Transverse colon (tissue), 4 donors: ENCODE results near the gene SLC1A3. TPM values are rescaled to one million over a fixed set of nuclear protein-coding genes. Genes with fewer than 3 reads are reported as not detected.

Experiments
- DNase-seq: peaks from one replicate; pipeline ENCODE4 v3.0.0-alpha.2; 2019
- H3K27ac ChIP-seq, 4 donors: fragments of 200-600 bp; sonication (generic); 2 replicates each; pipeline ENCODE4 v1.5.1; 2016 to 2018; ENCODE audit warnings: inconsistent platforms in 4 of 4
- H3K27me3 ChIP-seq: fragments of 200-600 bp; sonication (generic); 2 replicates; pipeline ENCODE4 v1.5.1; 2017; ENCODE audit warnings: inconsistent platforms
- H3K36me3 ChIP-seq, 4 donors: fragments of 200-600 bp; sonication (generic); 2 replicates each; pipeline ENCODE4 v1.5.1; 2017 to 2019; ENCODE audit warnings: inconsistent platforms in 4 of 4
- H3K4me1 ChIP-seq, 4 donors: fragments of 200-600 bp; sonication (generic); 2 replicates each; pipeline ENCODE4 v1.5.1; 2017 to 2020; ENCODE audit warnings: inconsistent platforms in 4 of 4
- H3K4me3 ChIP-seq, 4 donors: fragments of 200-600 bp; sonication (generic); 1 replicate in 1 of 4; 2 replicates in 3 of 4; pipeline versions ENCODE4 v1.5.1 to v1.6.1; 2017 to 2019; ENCODE audit warnings: inconsistent platforms in 4 of 4
- H3K9me3 ChIP-seq, 2 donors: fragments of 200-600 bp; sonication (generic); 2 replicates each; pipeline ENCODE4 v1.5.1; 2017 to 2019; ENCODE audit warnings: inconsistent platforms in 2 of 2
- EP300 ChIP-seq: sonication (generic); formaldehyde crosslinking; IDR thresholded peaks from one replicate; pipeline ENCODE4 v1.6.1; 2017; ENCODE audit warnings: antibody characterized with exemption, low read depth
- POLR2A ChIP-seq: fragments of 450-650 bp; IDR thresholded peaks from one replicate; pipeline ENCODE4 v1.6.1; 2016; ENCODE audit warnings: antibody characterized with exemption, mild to moderate bottlenecking, moderate library complexity
- POLR2AphosphoS5 ChIP-seq, 3 donors: sonication (generic); formaldehyde crosslinking; IDR thresholded peaks; one replicate each; pipeline ENCODE4 v1.6.1; 2016; ENCODE audit warnings: antibody characterized with exemption in 3 of 3
- WGBS, 2 donors: methylation state at CpG; one replicate each; pipeline ENCODE4 v1.1.5; 2018; ENCODE audit warnings: low coverage in 1 of 2; 5-methylcytosine and 5-hydroxymethylcytosine counted together
- in situ Hi-C, 4 donors: fragments of 200-750 bp; cut with MboI; loops; one replicate each; pipeline versions ENCODE4 v1.15.0 to v1.15.1; 2017; ENCODE audit warnings: low sequenced_read_pairs in 3 of 4, low pct_ligation_motif_present in 1 of 4, low pct_unique_long_range_greater_than_20kb in 1 of 4
- intact Hi-C: fragments of 100-400 bp; cut with DNase I; formaldehyde crosslinking; loops from one replicate; pipeline ENCODE4 v1.15.1; 2023; ENCODE audit warnings: low total_unique reads
- total RNA-seq, 4 donors: library from RNA; depleted of rRNA; stranded (reverse); fragments of >200 nt; gene quantifications; one replicate each; pipeline ENCODE4 v1.1.0, GENCODE V29; 2016
- TF ChIP-seq, protein P1 (sequence below), 5 experiments: fragments of 200-600 bp in 3 of 5; fragments of 450-650 bp in 2 of 5; sonication (generic) in 3 of 5; IDR thresholded peaks; 1 replicate in 2 of 5; 2 replicates in 3 of 5; pipeline ENCODE4 v1.5.1; 2016 to 2017; ENCODE audit warnings: antibody characterized with exemption in 5 of 5, inconsistent platforms in 3 of 5, mild to moderate bottlenecking in 2 of 5, moderate library complexity in 1 of 5

SLC1A3 gene
- total RNA-seq, 4 donors from 2014 or later, result 0.20 to 16.0 (median 4.1) TPM

DNA sequence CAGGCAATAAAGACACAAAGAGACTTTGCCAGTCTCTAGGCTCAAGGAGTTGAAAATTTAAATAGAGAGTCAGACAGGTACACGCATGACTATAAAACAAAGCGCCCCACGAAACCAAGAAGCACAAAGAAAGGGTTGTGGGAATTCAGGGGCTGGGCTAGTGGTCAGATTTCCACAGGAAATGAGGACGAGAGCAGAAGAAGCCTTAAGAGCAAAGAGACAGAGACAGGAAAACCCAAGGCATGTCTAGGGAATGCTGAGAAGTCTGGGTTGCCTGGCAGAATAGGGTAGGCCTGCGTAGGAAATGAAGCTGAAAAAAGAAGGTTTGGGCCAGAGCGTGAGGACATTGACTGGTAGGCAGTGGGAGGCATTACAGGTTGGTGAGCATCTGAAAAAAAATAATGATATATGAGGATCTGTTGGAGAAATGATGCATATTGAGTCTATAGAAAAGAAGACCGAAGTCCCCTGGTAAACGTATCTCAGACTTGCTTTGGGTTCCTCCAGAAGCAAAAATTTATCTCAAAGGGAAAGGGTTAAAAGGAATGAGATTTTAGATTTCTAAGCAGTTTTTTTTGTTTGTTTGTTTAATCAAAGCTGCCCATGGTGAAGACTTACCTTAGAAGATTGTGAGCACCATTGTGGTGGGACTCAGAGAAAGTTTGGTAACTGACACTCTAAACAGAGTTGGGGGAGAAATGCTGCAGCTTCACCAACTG, 51.8 kb downstream of the SLC1A3 start:
- 81 to 85% methylated on average over 8 of the region's 8 CpGs for WGBS, 2 donors
- H3K36me3 ChIP-seq, result no peaks in the 10 kb centered on the region
- peaks cover 0 to 5% (median 2%) of the 10 kb centered on the region in 4 donors for H3K4me1 ChIP-seq
- no peaks in the 10 kb centered on the region for H3K9me3 ChIP-seq
- no peak overlapping the region for H3K4me3 ChIP-seq
- in situ Hi-C loops (no loop called here), intact Hi-C loops (no loop called here)
- no peaks in the 10 kb centered on the region for H3K27me3 ChIP-seq
- DNase-seq, result no peak
- TF ChIP-seq EP300, result no peak
- no peak for TF ChIP-seq POLR2AphosphoS5 (IDR thresholded peaks at IDR 0.05)
- TF ChIP-seq, protein P1, sequence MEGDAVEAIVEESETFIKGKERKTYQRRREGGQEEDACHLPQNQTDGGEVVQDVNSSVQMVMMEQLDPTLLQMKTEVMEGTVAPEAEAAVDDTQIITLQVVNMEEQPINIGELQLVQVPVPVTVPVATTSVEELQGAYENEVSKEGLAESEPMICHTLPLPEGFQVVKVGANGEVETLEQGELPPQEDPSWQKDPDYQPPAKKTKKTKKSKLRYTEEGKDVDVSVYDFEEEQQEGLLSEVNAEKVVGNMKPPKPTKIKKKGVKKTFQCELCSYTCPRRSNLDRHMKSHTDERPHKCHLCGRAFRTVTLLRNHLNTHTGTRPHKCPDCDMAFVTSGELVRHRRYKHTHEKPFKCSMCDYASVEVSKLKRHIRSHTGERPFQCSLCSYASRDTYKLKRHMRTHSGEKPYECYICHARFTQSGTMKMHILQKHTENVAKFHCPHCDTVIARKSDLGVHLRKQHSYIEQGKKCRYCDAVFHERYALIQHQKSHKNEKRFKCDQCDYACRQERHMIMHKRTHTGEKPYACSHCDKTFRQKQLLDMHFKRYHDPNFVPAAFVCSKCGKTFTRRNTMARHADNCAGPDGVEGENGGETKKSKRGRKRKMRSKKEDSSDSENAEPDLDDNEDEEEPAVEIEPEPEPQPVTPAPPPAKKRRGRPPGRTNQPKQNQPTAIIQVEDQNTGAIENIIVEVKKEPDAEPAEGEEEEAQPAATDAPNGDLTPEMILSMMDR (IDR thresholded peaks at IDR 0.05), result no peak
- no peak for TF ChIP-seq POLR2A
- peak overlapping the region in 3 of 4 donors; percentile 27 to 54 (median 53) for H3K27ac ChIP-seq

DNA sequence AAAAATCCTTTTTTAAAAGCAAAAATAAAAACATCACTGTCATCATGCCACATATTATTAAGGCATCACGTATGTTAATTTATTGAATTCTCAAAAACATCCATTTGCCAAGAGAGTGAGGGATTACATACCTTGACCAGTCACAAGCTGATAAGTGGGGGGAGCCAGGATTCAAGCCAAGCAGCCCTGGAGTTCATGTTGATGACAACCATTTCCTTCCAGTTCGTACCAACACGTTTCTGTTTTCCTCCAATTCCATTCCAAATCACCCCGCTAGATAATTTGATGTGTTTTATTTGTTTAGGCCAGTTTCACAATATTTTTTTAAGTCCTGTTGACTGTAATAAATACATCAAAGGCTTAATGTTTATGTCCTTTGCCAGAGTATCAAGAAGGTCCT, 53.0 kb downstream of the SLC1A3 start:
- DNase-seq, result no peak
- Histone ChIP-seq H3K27ac (no peak overlapping the region), H3K9me3 (no peaks in the 10 kb centered on the region), H3K4me1 (peaks cover 0 to 5% (median 2%) of the 10 kb centered on the region in 4 donors), H3K36me3 (no peaks in the 10 kb centered on the region), H3K4me3 (no peak overlapping the region), H3K27me3 (no peaks in the 10 kb centered on the region)
- TF ChIP-seq POLR2A, result no peak
- TF ChIP-seq, protein P1 (IDR thresholded peaks at IDR 0.05), result no peak
- no peak for TF ChIP-seq POLR2AphosphoS5 (IDR thresholded peaks at IDR 0.05)
- no peak for TF ChIP-seq EP300
- intact Hi-C loops (no loop called here), in situ Hi-C loops (no loop called here)
- 41 to 61% methylated on average over 4 of the region's 4 CpGs for WGBS, 2 donors

DNA sequence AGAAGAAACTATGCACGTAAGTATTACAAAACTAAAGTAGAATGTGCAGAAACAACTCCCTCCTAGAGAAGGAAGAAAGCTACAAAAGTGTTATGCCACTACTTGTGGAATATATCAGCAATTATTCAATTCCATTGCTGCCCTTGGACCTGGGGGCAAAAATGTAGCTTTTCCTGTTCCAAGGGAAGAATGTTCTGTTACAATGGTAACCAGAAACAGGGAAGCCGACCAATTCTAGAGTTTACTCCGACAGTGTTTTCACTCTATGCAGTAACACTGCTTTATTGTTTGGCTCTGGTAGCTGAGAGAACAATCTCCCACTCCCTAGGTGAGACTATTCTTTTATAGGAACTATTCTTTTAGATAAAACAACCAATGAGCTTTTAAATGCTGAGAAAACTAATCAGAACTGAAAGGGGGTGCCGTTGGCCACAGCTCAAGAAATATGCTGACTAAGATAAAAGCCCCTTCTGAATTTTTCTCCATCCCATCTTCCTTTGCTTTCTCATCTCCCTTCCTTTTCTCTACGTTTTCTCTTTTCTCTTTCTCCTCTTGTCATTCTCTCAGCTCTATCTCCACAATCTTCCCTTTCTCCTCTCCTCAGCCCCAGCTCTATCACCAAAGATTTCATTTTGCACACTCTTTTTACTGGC, 54.1 kb downstream of the SLC1A3 start:
- Histone ChIP-seq H3K9me3 (no peaks in the 10 kb centered on the region), H3K4me1 (peaks cover 0 to 5% (median 2%) of the 10 kb centered on the region in 4 donors), H3K27me3 (no peaks in the 10 kb centered on the region), H3K36me3 (no peaks in the 10 kb centered on the region), H3K4me3 (no peak overlapping the region), H3K27ac (no peak overlapping the region)
- WGBS, 2 donors, result 54 to 55% methylated on average over 4 to 5 of the region's 5 CpGs
- TF ChIP-seq EP300 (no peak), POLR2AphosphoS5 (IDR thresholded peaks at IDR 0.05) (no peak), POLR2A (no peak)
- TF ChIP-seq, protein P1 (IDR thresholded peaks at IDR 0.05), result no peak
- no peak for DNase-seq
- intact Hi-C loops (no loop called here), in situ Hi-C loops (no loop called here)

DNA sequence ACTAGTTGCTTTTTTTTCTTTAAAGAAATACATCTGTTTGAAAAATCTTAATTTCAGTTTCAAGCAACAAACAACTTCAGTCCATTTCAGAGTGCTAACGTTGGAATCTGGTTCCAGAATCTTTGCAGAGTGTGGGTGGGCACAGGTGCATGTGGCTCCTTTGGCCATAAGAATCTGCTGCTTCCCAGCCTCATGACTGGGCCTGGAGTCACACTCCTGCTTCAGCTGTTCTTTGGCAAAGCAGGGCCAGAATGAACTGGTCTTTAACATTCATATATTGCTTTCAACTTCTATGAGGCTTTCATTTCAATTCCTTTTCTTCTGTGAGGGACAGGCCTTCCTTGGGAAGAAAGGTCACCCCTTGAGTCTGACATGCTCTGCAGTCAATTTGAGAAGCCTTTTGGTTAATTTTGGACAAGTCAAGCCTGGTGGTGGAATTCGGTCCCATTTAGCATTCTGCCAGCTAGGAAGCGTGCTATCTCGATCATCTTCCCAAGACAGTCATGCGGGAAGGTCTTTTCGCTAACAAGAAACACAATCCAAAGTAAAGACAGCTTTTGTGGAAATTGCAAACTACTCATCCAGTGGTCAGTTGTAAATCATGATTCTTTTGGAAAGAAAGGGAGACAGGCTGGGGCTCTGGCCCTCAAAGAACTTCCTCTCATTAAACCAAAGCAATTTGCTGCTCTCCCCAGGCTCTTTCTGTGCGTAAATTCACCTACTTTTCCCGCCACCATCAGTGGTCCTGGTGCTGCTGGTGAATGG, 55.2 kb downstream of the SLC1A3 start:
- Histone ChIP-seq H3K4me1 (peaks cover 0 to 5% (median 2%) of the 10 kb centered on the region in 4 donors), H3K27ac (no peak overlapping the region), H3K9me3 (no peaks in the 10 kb centered on the region), H3K4me3 (no peak overlapping the region), H3K36me3 (no peaks in the 10 kb centered on the region), H3K27me3 (no peaks in the 10 kb centered on the region)
- intact Hi-C loops (no loop called here), in situ Hi-C loops (no loop called here)
- no peak for DNase-seq
- WGBS, 2 donors, result 92 to 93% methylated on average over 3 to 8 of the region's 8 CpGs
- TF ChIP-seq EP300 (no peak), POLR2A (no peak), POLR2AphosphoS5 (IDR thresholded peaks at IDR 0.05) (no peak)
- TF ChIP-seq, protein P1 (IDR thresholded peaks at IDR 0.05), result no peak
